HG03280 (cell line): ENCODE measurements around the gene NAA40.

Source experiments
- ATAC-seq: cut with Tn5 transposase; IDR thresholded peaks from one replicate; pipeline ENCODE4 v1.9.1; 2021; ENCODE audit warnings: mild to moderate bottlenecking, moderate library complexity; ENCODE audit not compliant: unreplicated experiment

The NAA40 gene

DNA sequence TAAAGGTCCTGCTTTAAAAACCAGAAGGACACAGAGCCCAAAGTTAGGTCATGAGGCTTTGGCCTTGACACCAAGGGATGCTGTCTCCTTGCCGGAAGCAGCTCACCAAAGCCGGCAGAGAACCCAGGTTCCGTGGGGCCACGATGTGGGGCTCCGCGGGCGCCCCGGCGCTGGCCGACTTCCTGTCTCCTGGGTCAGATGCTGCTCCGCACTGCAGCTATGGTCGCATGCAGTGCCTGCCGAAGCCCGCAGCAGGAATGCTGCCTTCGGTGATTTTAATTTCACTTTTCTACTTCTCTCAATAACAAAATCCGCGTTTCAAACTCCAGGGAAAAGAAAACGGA is 47.0 kb downstream of the NAA40 start:
- peak; percentile 30 for ATAC-seq

DNA sequence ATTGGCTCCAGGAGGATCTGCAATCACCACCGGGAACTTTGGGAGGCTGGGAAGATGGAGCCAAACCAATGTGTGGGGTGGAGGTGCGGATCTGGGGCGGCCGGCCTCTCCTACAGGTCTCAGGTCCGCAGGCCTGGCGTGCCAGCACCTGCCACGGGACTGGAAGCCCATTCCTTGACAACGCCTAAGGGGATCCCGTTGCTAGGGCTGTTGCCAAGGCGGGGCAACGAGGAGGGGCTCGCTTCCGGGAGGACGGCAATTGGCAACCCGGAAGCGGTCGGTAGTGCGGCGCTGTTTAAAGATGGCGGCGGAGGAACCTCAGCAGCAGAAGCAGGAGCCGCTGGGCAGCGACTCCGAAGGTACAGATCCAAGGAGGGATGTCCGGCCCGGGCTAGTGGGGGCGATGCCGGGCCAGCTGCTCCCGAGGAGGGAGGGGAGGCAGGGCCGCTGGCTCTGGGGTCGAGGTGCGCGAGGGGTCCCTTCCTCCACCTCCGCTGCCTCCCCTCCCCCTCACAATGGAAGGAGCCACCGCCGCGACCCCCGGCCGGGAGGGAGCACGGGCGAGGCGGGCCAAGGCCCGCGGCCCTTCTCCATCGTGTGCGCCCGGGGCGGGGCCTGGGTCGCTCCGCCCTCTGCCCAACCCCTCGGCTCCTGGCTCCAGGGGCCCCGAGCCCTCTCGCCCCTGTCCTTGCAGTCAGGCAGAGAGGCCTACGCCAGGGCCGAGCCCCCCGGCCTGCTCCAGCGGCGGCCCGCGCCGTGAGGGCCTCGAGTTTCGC is 47.5 kb downstream of the NAA40 start, which contains the start of gene OTUB1:
OTUB1 (plus strand) TSS at position 283 of the 776 bp plus-strand sequence; CDS start at position 302, 19 bp downstream.
- ATAC-seq = peak; percentile 85

GRCh38 chr11:63986932-63987513 is 48.2 kb downstream of the NAA40 start:
- no peak for ATAC-seq

DNA sequence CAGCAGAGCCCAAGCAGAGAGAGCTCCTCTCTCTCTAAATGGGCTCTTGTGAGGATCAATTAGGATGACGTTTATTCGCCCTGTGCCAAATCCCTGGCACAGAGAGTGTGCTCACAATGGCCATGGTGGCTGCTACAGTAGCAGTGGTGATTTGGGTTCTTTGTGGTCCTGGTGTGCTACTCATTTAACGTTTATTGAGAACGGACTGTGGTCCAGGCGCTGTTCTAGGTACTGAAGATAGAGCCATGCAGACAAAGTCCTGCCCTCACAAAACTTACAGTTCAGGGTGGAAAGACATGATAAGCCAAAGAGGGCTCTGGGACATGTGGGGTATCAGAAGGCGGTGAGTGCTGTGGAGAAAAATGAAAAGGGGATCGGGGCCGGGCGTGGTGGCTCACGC is 52.8 kb downstream of the NAA40 start:
- ATAC-seq = no peak

DNA sequence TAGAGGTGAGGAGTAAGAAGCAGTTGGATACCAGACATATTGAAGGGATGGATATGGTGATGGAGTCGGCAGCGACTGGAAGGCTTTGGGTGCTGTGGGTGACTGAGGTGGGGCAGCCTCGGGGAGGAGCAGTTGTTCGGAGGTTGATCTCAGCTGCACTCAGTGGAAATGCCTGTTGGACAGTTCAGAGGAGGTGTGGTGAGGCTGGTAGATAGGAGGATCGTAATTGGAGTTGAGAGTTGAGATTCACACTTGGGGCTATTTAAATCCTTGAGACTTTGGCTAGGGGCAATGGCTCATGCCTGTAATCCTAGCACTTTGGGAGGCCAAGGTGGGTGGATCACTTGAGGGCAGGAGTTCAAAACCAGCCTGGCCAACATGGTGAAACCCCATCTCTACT is 54.3 kb downstream of the NAA40 start:
- ATAC-seq = no peak

GRCh38 chr11:63993993-63994392 is 55.2 kb downstream of the NAA40 start:
- no peak for ATAC-seq

- no peak for ATAC-seq
These were observed 57.7 kb downstream of the NAA40 start for GRCh38 chr11:63996512-63996911.

DNA sequence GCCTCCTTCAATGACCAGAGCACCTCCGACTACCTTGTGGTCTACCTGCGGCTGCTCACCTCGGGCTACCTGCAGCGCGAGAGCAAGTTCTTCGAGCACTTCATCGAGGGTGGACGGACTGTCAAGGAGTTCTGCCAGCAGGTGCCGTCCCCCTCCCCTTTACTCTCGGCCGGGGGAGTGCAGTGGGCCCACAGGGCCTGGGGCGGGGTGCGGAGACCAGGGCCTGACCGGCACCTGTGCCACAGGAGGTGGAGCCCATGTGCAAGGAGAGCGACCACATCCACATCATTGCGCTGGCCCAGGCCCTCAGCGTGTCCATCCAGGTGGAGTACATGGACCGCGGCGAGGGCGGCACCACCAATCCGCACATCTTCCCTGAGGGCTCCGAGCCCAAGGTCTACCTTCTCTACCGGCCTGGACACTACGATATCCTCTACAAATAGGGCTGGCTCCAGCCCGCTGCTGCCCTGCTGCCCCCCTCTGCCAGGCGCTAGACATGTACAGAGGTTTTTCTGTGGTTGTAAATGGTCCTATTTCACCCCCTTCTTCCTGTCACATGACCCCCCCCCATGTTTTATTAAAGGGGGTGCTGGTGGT is 58.4 kb downstream of the NAA40 start:
- ATAC-seq = no peak

GRCh38 chr11:63997801-63998337 is 59.1 kb downstream of the NAA40 start:
- ATAC-seq = no peak

DNA sequence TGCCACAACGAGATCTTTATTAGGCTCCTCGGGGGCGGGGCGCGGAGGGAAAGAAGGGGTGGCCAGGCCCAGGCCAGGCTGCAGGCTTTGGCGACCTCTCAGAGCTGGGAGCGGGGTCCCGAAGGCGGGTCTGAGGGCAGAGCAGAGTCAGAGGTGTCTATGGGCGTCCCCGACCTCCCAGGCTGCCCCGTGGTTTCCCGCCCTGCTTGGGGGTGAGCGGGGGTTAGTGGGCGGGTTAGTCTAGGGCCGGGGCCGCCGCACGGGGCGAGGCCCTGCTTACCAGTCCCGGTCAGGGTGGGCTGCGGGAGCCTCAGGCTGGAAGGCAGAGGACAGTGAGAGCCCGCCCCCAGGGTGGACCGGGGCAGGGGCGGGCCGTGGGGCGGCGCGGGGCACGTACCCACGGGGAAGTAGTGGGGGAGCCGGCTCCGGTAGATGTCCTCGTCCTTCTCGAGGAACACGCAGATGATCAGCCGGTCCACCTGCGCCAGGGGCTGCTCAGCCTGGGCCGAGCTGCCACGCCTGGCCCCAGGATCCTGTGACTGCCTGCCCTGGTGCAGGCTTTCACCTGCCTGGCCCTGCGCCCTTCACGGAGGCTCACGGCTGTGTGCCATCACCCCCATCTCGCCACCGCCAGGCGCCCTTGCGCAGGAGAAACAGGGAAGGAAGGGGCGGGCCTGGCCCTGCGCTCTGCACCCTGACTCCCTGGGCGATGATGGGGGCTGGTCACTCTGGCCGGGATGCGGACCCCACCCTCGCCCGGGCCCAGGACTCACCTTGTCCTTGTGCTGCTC is 60.0 kb downstream of the NAA40 start:
- ATAC-seq = no peak

DNA sequence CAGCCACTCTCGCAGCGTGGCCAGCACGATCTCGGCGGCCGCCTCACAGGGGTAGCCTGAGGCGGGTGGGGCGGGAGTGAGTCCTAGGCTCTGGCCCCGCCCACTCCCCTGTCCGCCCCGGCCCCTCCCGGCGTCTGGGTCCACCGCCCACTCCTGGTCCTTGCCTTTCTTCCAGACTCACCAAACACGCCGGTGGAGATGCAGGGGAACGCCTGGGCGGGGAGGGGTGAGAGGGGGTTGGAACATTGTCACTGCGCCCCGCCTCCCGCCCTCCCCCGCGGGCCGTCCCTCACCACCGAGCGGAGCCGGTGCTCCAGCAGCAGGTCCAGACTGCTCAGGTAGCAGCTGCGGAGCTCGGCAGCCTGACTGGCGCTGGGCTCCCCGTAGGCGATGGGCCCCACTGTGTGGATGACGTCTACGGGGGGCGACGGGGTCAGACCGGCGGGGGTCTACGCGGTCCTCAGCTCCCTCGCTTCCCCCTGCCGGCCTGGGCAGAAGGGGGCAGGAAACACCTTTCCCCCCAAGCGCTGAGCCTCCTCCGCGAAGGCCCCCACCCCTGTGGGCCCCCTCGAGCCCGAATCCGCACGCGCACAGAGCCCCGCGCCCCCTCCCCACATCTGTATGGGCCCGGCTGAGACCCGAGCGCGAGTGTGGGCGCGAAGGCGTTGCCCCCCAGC is 60.7 kb downstream of the NAA40 start:
- no peak for ATAC-seq

DNA sequence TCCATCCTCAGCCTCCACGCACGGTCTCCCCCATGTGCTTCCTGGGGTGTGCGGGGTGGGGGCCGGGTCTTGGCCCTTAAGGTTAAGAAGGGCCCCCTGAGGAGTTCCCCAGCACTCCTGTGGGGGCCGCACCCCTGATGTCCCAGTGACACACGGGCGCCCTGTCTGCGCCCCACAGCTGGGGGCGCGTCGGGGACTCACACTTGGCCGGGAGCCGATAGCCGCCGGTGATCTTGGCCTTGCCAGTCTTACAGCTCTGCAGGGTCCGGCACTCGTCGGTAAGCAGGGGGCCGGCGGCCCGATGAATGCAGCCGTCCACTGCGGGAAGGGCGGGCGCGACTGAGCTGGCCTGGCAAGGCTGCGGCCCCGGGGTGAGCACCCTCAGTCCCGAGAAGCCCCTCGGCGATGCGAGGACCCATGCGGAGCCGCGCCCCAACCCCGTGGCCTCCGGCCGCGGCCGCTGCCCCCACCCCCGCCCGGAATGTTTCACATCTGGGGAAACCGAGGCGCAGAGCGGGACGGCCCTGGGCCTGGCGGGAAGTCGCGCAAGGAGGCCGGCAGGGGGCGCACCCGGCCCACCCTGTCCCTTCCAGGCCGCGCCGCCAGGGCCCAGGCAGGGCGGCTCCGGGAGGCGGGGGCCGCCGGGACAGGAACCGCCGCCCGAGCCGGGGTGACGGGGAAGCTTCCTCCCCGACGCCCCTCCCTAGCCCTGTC is 61.4 kb downstream of the NAA40 start:
- no peak for ATAC-seq

- no peak for ATAC-seq
These were observed 62.1 kb downstream of the NAA40 start for GRCh38 chr11:64000740-64001483.

DNA sequence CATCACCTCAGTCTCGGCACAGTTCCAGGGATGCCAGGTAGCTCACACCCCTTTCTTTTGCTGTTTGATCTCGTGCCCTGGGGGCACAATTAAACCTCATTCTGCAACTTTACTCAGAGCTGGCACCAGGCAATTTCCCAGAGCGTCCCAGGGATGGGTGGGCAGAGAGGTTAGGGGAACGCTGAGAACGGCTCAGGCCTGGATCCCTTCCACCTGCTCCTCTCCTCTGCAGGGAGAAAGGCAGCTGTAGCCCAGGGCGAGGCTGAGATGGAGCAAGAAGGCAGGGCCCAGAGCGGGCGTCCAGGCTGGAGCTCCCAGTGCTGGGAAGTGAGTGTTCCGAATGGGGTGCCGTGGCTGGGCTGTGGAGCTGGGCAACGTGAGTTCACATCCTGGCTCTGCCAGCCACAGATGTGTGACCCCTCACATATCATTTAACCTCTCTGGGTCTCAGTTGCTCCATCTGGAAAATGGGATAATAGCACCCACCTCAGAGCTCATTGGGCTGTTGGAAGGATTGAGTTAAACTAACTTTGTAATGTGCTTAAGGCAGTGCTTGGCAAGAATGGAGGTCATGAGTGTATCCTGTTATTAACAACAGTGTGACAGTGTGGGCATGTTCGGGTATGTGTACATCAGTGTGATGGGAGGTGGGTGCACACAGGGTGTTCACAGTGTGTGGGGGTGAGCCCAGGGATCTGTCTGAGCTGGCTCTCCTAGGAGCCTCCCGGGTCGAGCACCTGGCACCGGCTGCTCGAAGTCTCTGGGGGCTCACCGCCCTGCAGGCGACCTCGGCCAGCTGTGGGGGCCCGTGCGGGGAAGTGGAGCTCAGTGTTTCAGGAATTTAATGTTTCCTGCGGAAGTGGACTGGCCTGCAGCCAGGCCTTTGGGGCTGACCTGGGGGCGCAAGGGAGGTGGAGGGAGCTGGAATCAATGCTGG is 63.0 kb downstream of the NAA40 start:
- ATAC-seq = no peak

- no peak for ATAC-seq
These were observed 65.2 kb downstream of the NAA40 start for GRCh38 chr11:64003807-64004589.

DNA sequence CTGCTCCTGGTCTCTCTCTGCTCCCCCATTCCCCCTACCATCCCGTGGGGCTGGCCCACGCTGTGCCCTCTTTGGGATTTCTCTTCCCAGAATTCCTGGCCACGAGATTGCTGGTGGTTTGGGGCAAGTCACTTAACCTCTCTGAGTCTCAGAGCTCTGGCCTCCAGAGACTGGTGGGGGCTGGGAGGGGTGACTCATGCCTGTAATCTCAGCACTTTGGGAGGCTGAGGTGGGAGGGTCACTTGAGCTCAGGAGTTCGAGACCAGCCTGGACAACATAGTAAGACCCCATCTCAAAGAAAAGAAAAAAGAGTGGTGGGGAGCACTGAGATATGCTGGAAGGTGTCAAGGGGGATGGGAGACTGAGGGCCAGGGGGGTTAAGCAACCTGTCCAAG is 65.8 kb downstream of the NAA40 start:
- ATAC-seq = no peak

DNA sequence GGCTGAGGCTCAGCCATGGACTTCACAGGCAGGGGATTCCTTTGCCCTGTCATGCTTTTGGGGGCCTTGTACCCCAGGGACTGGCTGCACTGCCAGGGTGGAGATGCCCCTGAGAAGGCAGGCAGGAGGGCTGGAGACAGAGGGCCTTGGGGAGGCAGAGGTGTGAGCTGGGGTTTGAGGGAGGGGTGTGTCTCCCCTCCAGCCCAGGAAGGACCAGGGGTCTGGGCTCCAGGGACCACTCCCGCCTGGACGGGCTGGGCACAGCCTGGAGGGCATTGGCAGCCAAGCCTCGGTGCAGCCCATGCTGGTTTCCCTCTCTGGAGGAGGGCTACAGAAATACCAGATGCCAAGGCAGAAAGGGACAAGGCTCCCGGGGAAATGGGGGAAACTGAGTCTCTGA is 66.9 kb downstream of the NAA40 start:
- ATAC-seq = no peak
